SJSA1 (cell line): ENCODE data around the gene TSFM. TPM values are rescaled to one million over a fixed set of nuclear protein-coding genes. Genes with fewer than 3 reads are reported as not detected.

Experiments used
- DNase-seq, 2 experiments: peaks; one replicate each; pipeline ENCODE4 v3.0.0-alpha.2; 2015 to 2020; ENCODE audit warnings: low spot score in 2 of 2, low read depth in 1 of 2
- H3K27ac ChIP-seq: fragments of 250-450 bp; sonication (Bioruptor Pico); 2 replicates; pipeline ENCODE4 v1.5.1; 2020; ENCODE audit warnings: mild to moderate bottlenecking, moderate library complexity
- H3K27me3 ChIP-seq: fragments of 250-450 bp; sonication (Bioruptor Pico); replicated peaks from 2 replicates; pipeline ENCODE4 v1.5.1; 2020; ENCODE audit warnings: mild to moderate bottlenecking, moderate library complexity
- H3K36me3 ChIP-seq: fragments of 250-450 bp; sonication (Bioruptor Pico); 2 replicates; pipeline ENCODE4 v1.5.1; 2020; ENCODE audit warnings: mild to moderate bottlenecking
- H3K4me1 ChIP-seq: fragments of 250-450 bp; sonication (Bioruptor Pico); replicated peaks from 2 replicates; pipeline ENCODE4 v1.6.1; 2021; ENCODE audit warnings: mild to moderate bottlenecking
- H3K4me3 ChIP-seq: fragments of 250-450 bp; sonication (Bioruptor Pico); 2 replicates; pipeline ENCODE4 v1.5.1; 2020; ENCODE audit warnings: mild to moderate bottlenecking
- H3K9me3 ChIP-seq: fragments of 250-450 bp; sonication (Bioruptor Pico); replicated peaks from 2 replicates; pipeline ENCODE4 v1.5.1; 2020; ENCODE audit warnings: mild to moderate bottlenecking
- total RNA-seq: library from RNA; depleted of rRNA; stranded (reverse); fragments of >200 nt; shearing (Covaris generic); gene quantifications from 2 replicates; pipeline ENCODE4 v1.2.3, GENCODE V29; 2014

The TSFM gene
- total RNA-seq, 1 experiment from 2014 or later = 591 TPM

DNA sequence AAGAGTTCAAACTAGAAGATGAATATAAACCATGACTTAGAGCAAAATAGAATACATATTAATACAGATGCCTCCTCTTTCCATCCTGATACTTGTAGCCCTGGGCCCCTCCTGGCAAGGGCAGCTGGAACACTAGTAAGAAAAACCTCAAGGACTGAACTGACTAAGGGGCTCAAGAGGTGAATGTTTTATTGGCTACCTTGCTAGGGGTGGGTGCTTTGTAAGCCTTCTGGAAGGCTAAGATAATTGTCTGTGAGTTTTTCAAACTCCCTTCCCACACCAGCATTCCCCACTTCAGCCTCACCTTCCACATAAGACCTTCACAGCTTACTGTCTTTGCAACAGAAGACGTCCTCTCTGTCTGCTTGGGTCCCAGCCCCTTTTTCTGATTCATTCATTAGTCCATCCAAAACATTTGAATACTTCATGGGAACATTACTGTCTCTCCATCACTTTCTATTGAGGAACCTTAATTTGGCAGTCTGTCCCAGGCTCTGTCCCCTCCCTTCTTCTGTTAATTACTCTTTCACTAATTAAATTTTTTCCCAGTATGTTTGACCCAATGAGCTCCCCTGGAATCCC lies 28.7 kb upstream of the TSFM start:
- H3K4me3 ChIP-seq = no peak overlapping the region
- DNase-seq = no peak
- no peak overlapping the region for H3K27ac ChIP-seq
- H3K9me3 ChIP-seq = no peaks in the 10 kb centered on the region
- H3K27me3 ChIP-seq = peaks cover 26% of the 10 kb centered on the region
- peaks cover 41% of the 10 kb centered on the region for H3K4me1 ChIP-seq
- peaks cover 41% of the 10 kb centered on the region for H3K36me3 ChIP-seq

- H3K4me3 ChIP-seq = peak within 1 kb of the TSS; percentile 41
- H3K4me1 ChIP-seq = peaks cover 41% of the 10 kb centered on the region
- no peaks in the 10 kb centered on the region for H3K9me3 ChIP-seq
- DNase-seq = peak; percentile 91 to 99
- H3K36me3 ChIP-seq = peaks cover 37% of the 10 kb centered on the region
- H3K27ac ChIP-seq = no peak within 1 kb of the TSS
- peaks cover 28% of the 10 kb centered on the region for H3K27me3 ChIP-seq
Observed at GRCh38 chr12:57754411-57755193, 28.0 kb upstream of the TSFM start, which contains the start of gene MARCHF9. Gene MARCHF9 (plus strand): TSS chr12:57755103. CDS start chr12:57755529, 426 bp downstream.

GRCh38 chr12:57755194-57755453 lies 27.5 kb upstream of the TSFM start:
- no peak overlapping the region for H3K27ac ChIP-seq
- no peaks in the 10 kb centered on the region for H3K9me3 ChIP-seq
- H3K27me3 ChIP-seq = peaks cover 29% of the 10 kb centered on the region
- peak overlapping the region; percentile 41 for H3K4me3 ChIP-seq
- H3K36me3 ChIP-seq = peaks cover 34% of the 10 kb centered on the region
- H3K4me1 ChIP-seq = peaks cover 41% of the 10 kb centered on the region
- peak in 1 of 2 experiments; percentile 97 for DNase-seq

DNA sequence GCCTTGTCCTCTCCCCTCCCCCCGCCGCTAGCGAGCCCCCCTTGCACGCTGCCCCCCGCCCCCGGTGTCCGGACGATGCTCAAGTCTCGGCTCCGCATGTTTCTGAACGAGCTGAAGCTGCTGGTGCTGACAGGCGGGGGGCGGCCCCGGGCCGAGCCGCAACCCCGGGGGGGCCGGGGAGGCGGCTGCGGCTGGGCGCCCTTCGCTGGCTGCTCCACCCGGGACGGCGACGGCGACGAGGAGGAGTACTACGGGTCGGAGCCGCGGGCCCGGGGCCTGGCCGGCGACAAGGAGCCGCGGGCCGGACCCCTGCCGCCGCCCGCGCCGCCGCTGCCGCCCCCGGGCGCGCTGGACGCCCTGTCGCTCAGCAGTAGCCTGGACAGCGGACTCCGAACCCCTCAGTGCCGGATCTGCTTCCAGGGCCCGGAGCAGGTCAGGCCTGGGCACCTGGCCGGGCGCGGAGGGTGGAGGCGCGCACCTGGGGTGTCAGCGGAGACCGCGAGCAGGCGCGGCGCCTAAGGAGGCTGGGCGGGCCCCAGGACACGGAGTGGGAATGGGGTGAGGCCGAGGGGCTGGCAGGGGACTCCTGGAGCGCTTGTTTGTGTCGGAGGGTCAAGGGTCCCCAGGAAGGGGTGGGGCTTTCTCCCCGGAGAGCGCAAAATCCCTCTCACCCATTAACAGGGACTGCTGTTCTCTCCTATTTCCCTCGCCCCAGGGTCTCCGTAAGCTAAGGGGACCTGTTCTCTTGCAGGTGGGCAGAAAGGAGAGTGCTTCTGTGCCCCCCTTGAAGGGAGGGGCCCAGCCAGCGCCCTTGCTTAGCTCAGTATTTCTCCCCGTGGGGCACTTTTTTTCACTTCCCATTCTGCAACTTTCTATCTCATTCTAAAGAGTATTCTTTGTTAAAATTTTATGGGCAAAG lies 26.9 kb upstream of the TSFM start:
- H3K4me1 ChIP-seq = peaks cover 38% of the 10 kb centered on the region
- peak; percentile 85 to 96 for DNase-seq
- H3K36me3 ChIP-seq = peaks cover 28% of the 10 kb centered on the region
- no peaks in the 10 kb centered on the region for H3K9me3 ChIP-seq
- peaks cover 29% of the 10 kb centered on the region for H3K27me3 ChIP-seq
- H3K4me3 ChIP-seq = peak overlapping the region; percentile 41
- H3K27ac ChIP-seq = no peak overlapping the region

DNA sequence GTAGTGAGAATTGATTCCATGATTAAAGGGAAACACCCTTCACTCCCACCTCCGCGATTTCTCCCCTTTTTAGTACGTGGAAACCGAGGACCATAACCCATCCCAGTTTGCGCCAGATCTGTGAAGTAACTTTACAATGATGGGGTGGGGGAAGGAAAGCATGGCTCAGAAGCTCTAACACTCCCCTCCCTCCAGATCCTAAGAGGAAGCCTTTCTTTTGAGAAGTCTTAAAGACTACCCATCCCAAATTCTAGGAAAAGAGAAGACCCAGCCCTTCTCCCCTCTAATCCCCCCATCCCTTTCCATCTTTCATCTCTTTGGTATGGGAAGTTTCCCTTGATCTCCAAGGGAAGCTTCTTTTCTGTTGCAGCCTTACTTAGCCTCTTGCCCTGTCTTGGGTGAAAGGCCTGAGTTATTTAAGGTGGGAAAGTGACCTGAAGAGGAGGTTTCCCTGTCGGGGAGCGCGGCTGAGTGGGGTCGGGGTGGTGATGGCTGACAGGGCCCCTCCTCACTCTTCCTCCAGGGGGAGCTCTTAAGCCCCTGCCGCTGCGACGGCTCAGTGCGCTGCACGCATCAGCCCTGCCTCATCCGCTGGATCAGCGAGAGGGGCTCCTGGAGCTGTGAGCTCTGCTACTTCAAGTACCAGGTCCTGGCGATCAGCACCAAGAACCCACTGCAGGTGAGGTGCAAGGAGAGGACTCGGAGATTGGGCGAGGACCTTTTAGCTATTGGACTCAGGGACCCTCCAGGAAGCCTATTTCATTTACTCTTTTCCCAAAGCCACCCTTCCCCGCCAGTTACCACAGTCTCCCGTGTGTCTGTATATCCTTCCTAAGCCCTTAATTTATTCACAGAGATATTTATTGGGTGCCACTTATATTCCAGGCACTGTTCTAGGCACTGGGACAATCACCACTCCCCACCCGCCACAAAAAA lies 25.9 kb upstream of the TSFM start:
- Histone ChIP-seq H3K27me3 (peaks cover 29% of the 10 kb centered on the region), H3K4me3 (no peak overlapping the region)

DNA sequence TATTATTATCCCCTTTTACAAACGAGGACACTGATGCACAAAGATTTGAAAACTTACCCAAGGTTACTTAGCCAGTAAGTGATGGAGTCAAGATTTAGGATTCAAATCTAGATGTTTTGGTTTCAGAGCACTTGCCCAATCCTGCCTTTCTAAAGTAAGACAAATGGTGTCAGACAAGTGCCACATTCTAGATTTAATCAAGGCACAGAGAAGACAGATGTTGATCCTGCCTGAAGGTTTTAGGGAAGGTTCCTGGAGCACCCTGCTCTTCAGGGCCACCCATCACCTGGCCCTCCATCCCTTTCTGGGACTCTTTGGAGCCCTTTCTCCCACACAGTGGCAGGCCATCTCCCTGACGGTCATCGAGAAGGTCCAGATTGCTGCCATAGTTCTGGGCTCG lies 24.8 kb upstream of the TSFM start:
- H3K27ac ChIP-seq = no peak overlapping the region
- peaks cover 27% of the 10 kb centered on the region for H3K4me1 ChIP-seq
- H3K27me3 ChIP-seq = peaks cover 32% of the 10 kb centered on the region
- no peak for DNase-seq
- no peak overlapping the region for H3K4me3 ChIP-seq
- no peaks in the 10 kb centered on the region for H3K9me3 ChIP-seq
- H3K36me3 ChIP-seq = peaks cover 15% of the 10 kb centered on the region

More for the DNA sequence above, 25.9 kb upstream of the TSFM start:
- Histone ChIP-seq H3K4me1 (peaks cover 30% of the 10 kb centered on the region), H3K9me3 (no peaks in the 10 kb centered on the region), H3K36me3 (peaks cover 19% of the 10 kb centered on the region), H3K27ac (no peak overlapping the region)
- peak; percentile 90 to 99 for DNase-seq

DNA sequence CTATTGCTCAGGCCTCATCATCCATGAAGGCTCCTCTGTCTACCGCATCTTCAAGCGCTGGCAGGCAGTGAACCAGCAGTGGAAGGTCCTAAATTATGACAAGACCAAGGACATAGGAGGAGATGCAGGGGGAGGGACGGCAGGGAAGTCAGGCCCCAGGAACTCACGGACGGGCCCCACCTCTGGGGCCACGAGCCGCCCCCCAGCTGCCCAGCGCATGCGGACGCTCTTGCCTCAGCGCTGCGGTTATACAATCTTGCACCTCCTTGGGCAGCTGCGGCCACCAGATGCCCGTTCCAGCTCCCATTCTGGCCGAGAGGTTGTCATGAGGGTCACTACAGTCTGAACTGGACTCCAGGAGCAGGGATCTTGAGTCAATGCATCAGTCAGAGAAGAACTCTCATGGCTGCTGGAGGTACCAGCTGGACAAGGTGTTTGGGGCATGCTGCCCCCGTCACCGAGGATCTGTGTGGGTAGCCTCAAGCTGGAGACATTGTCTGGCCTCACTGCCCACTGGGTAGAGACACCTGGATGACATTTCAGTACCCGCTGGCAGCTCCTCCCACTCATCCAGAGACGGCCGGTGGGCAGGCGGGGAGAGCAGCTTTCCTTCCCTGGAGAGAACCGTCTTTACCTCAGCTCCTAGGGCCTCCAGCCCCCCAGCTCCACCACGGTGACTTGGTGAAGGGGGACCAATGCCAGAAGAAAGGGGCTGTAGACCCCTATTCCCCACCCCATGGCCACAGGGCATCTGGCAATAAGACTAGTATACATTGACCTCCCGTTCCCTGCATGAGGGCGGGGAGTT lies 23.8 kb upstream of the TSFM start:
- Histone ChIP-seq H3K4me1 (peaks cover 17% of the 10 kb centered on the region), H3K36me3 (peaks cover 15% of the 10 kb centered on the region), H3K27me3 (peaks cover 36% of the 10 kb centered on the region), H3K9me3 (no peaks in the 10 kb centered on the region), H3K4me3 (no peak overlapping the region), H3K27ac (no peak overlapping the region)
- DNase-seq = peak in 1 of 2 experiments; percentile 73

DNA sequence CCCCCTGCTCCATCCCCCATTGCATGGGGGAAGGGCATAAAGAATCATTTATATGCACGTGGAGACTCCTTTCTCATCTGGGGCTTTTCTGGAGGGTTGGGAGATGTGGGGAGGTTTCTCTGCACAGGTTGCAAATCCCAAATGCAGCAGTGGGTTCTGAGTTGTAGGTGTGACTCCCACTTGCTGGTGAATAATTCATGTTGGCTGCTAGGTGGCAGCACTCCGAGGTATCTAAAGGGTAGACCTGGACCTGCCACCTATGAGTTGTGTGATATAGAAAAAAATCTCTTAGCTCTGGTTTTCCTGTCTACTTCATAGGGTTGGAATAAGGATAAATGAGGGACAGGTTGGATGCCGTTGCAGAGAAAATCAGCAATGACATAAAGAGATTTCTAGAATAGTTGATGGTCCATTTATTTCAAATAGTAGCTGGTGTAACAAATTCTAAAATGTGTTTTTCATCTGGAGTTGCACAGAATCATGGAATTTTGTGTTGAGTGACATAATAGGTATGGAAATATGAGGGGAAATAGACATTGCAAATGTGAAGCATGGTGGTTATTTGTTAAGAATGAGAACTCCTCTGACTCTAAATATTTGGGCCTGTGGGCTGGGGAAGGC lies 23.1 kb upstream of the TSFM start:
- Histone ChIP-seq H3K4me1 (peaks cover 13% of the 10 kb centered on the region), H3K27me3 (peaks cover 36% of the 10 kb centered on the region), H3K27ac (no peak overlapping the region), H3K4me3 (no peak overlapping the region), H3K9me3 (peaks cover 2% of the 10 kb centered on the region; the same call in 1 of the 2 replicates), H3K36me3 (peaks cover 15% of the 10 kb centered on the region)
- DNase-seq = no peak

- DNase-seq = peak in 1 of 2 experiments; percentile 80
- Histone ChIP-seq H3K27ac (no peak overlapping the region), H3K4me3 (no peak overlapping the region), H3K4me1 (peaks cover 20% of the 10 kb centered on the region), H3K9me3 (peaks cover 12% of the 10 kb centered on the region), H3K27me3 (peaks cover 43% of the 10 kb centered on the region), H3K36me3 (peaks cover 24% of the 10 kb centered on the region)
Observed at GRCh38 chr12:57760347-57760982, 22.1 kb upstream of the TSFM start.

DNA sequence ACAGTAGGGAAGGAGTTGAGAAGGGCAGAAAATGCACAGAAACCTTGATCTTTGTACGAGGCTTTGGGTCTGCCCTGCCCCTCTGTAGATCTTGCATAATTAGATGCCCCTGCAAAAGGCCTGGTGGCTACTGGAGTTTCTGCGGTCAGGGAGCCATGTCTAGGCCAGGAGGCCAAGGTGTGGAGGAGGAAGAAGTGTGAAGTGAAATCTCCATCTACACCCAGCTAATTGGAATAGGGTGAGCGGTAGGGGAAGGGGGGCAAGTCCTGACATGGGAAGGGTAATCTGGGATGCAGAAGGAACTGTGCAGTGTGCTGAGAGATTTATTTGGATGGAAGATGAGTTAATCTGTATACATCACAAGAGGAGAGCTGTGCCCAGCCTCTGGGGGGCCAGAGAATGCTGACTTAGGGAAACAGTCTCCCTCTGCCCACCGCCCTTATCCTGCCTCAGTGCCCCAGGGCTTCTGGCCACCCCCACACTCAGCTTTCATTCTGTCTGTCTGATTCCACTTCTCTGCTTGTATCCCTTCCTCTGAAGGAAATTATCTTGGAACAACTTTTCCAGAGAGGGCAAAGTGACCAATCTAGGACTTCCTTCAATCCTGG lies 21.1 kb upstream of the TSFM start:
- Histone ChIP-seq H3K27ac (no peak overlapping the region), H3K4me1 (peaks cover 23% of the 10 kb centered on the region), H3K4me3 (no peak overlapping the region), H3K27me3 (peaks cover 45% of the 10 kb centered on the region), H3K9me3 (peaks cover 22% of the 10 kb centered on the region), H3K36me3 (peaks cover 34% of the 10 kb centered on the region)
- no peak for DNase-seq

GRCh38 chr12:57762463-57762862 lies 20.1 kb upstream of the TSFM start:
- H3K4me1 ChIP-seq = peaks cover 31% of the 10 kb centered on the region
- H3K27ac ChIP-seq = no peak overlapping the region
- H3K4me3 ChIP-seq = no peak overlapping the region
- H3K36me3 ChIP-seq = peaks cover 42% of the 10 kb centered on the region
- H3K9me3 ChIP-seq = peaks cover 25% of the 10 kb centered on the region
- H3K27me3 ChIP-seq = peaks cover 52% of the 10 kb centered on the region
- peak in 1 of 2 experiments; percentile 81 for DNase-seq
